HG02973 (cell line): ENCODE data around the gene CCIN.
A peak's percentile ranks its signal among the peaks of the same experiment; 100 is the strongest.

Experiments
- ATAC-seq: cut with Tn5 transposase; IDR thresholded peaks from one replicate; pipeline ENCODE4 v1.9.1; 2021; ENCODE audit warnings: moderate library complexity; ENCODE audit not compliant: unreplicated experiment

Gene CCIN

GRCh38 chr9:36140086-36141084 is 28.8 kb upstream of the CCIN start:
- ATAC-seq: no peak

- ATAC-seq: no peak
Measured at GRCh38 chr9:36141288-36141687, 27.9 kb upstream of the CCIN start.

- no peak for ATAC-seq
Measured at GRCh38 chr9:36141761-36142160, 27.4 kb upstream of the CCIN start.

- no peak for ATAC-seq
Measured at GRCh38 chr9:36142510-36143244, 26.5 kb upstream of the CCIN start.

- ATAC-seq: no peak
Measured at GRCh38 chr9:36143245-36143641, 25.9 kb upstream of the CCIN start.

- no peak for ATAC-seq
Measured at GRCh38 chr9:36144309-36145232, 24.6 kb upstream of the CCIN start.

- ATAC-seq: no peak
Measured at GRCh38 chr9:36145970-36146369, 23.2 kb upstream of the CCIN start.

- ATAC-seq: no peak
Measured at GRCh38 chr9:36146651-36147050, 22.5 kb upstream of the CCIN start.

- ATAC-seq: no peak
Measured at GRCh38 chr9:36147441-36148175, 21.6 kb upstream of the CCIN start.

GRCh38 chr9:36148311-36149051 is 20.7 kb upstream of the CCIN start:
- no peak for ATAC-seq

GRCh38 chr9:36149197-36149596 is 20.0 kb upstream of the CCIN start:
- ATAC-seq: no peak

GRCh38 chr9:36150574-36151315 is 18.4 kb upstream of the CCIN start:
- no peak for ATAC-seq

GRCh38 chr9:36151316-36152210 is 17.6 kb upstream of the CCIN start:
- peak; percentile 77 for ATAC-seq

- no peak for ATAC-seq
Measured at GRCh38 chr9:36152741-36153438, 16.3 kb upstream of the CCIN start.

GRCh38 chr9:36153746-36154145 is 15.4 kb upstream of the CCIN start:
- no peak for ATAC-seq

- ATAC-seq: no peak
Measured at GRCh38 chr9:36154331-36154952, 14.7 kb upstream of the CCIN start.

- no peak for ATAC-seq
Measured at GRCh38 chr9:36156116-36156515, 13.1 kb upstream of the CCIN start.
